Kidney epithelial cell (primary cell): ENCODE results near the gene IQGAP3. TPM values are rescaled to one million over a fixed set of nuclear protein-coding genes. Genes with fewer than 3 reads are reported as not detected.

Experiments used
- DNase-seq: peaks from one replicate; pipeline ENCODE4 v3.0.0-alpha.2; 2010; ENCODE audit warnings: low read depth
- H3K27me3 ChIP-seq: 2 replicates; pipeline ENCODE4 v1.6.0; 2011; ENCODE audit warnings: low read length; ENCODE audit not compliant: control insufficient read depth, insufficient read depth
- H3K36me3 ChIP-seq: 2 replicates; pipeline ENCODE4 v1.5.1; 2011; ENCODE audit warnings: low read length; ENCODE audit not compliant: control insufficient read depth, insufficient read depth
- H3K4me3 ChIP-seq: 2 replicates; pipeline ENCODE4 v1.5.1; 2011; ENCODE audit warnings: low read depth, mild to moderate bottlenecking, control low read depth, low read length
- total RNA-seq: library from RNA; depleted of rRNA; stranded (reverse); fragments of >200 nt; gene quantifications from 2 replicates; pipeline ENCODE4 v1.2.3, GENCODE V29; 2015
- TF ChIP-seq, protein P1 (sequence below): IDR thresholded peaks from 2 replicates; pipeline ENCODE4 v1.5.1; 2011; ENCODE audit warnings: mild to moderate bottlenecking, moderate library complexity, low read length, control low read depth, inconsistent platforms; ENCODE audit not compliant: insufficient read depth, poor library complexity, severe bottlenecking

Gene IQGAP3
- total RNA-seq, 1 donor from 2014 or later: 8.0 TPM

GRCh38 chr1:156528875-156529425 lies 43.4 kb downstream of the IQGAP3 start:
- Histone ChIP-seq H3K27me3 (no peaks in the 10 kb centered on the region), H3K4me3 (no peak overlapping the region), H3K36me3 (peaks cover 2% of the 10 kb centered on the region)
- DNase-seq: no peak
- TF ChIP-seq, protein P1, sequence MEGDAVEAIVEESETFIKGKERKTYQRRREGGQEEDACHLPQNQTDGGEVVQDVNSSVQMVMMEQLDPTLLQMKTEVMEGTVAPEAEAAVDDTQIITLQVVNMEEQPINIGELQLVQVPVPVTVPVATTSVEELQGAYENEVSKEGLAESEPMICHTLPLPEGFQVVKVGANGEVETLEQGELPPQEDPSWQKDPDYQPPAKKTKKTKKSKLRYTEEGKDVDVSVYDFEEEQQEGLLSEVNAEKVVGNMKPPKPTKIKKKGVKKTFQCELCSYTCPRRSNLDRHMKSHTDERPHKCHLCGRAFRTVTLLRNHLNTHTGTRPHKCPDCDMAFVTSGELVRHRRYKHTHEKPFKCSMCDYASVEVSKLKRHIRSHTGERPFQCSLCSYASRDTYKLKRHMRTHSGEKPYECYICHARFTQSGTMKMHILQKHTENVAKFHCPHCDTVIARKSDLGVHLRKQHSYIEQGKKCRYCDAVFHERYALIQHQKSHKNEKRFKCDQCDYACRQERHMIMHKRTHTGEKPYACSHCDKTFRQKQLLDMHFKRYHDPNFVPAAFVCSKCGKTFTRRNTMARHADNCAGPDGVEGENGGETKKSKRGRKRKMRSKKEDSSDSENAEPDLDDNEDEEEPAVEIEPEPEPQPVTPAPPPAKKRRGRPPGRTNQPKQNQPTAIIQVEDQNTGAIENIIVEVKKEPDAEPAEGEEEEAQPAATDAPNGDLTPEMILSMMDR: no peak

DNA sequence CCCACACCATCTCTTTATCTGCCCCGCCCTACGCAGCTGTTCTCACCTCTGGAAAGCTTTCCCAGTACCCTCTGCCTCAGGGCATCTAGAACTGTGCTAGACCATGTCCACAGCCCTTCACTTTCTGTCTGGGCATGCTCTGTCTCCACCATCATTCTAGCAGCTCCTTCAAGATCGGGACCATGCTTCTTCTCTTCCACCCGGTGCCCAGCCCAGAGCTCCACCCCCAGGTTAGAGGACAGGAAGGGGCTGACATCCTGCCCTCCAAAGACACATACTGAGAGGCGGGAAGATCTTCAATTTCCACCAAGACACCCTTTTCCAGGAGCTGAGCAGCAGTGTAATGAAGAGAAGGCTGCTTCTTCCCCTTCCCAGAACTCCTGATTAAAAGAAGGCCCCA lies 44.1 kb downstream of the IQGAP3 start:
- Histone ChIP-seq H3K4me3 (no peak overlapping the region), H3K27me3 (no peaks in the 10 kb centered on the region), H3K36me3 (peaks cover 2% of the 10 kb centered on the region)
- DNase-seq: no peak
- TF ChIP-seq, protein P1: no peak

- TF ChIP-seq, protein P1: no peak
- peaks cover 2% of the 10 kb centered on the region for H3K36me3 ChIP-seq
- no peak overlapping the region for H3K4me3 ChIP-seq
- no peaks in the 10 kb centered on the region for H3K27me3 ChIP-seq
- DNase-seq: no peak
Measured at GRCh38 chr1:156527584-156527983, 44.8 kb downstream of the IQGAP3 start.

- Histone ChIP-seq H3K27me3 (no peaks in the 10 kb centered on the region), H3K4me3 (no peak overlapping the region), H3K36me3 (peaks cover under 1% of the 10 kb centered on the region)
- no peak for DNase-seq
- TF ChIP-seq, protein P1: no peak
Measured at GRCh38 chr1:156525856-156526489, 46.4 kb downstream of the IQGAP3 start.

- no peak overlapping the region for H3K4me3 ChIP-seq
- TF ChIP-seq, protein P1: no peak
- H3K36me3 ChIP-seq: no peaks in the 10 kb centered on the region
- DNase-seq: no peak
- H3K27me3 ChIP-seq: no peaks in the 10 kb centered on the region
Measured at GRCh38 chr1:156525071-156525501, 47.3 kb downstream of the IQGAP3 start.

GRCh38 chr1:156524481-156524869 lies 47.9 kb downstream of the IQGAP3 start:
- DNase-seq: no peak
- H3K36me3 ChIP-seq: no peaks in the 10 kb centered on the region
- TF ChIP-seq, protein P1: no peak
- no peaks in the 10 kb centered on the region for H3K27me3 ChIP-seq
- no peak overlapping the region for H3K4me3 ChIP-seq
